ENCODE results near the gene BCL7A. TPM values are rescaled to one million over a fixed set of nuclear protein-coding genes. Genes with fewer than 3 reads are reported as not detected.
A peak's percentile ranks its signal among the peaks of the same experiment; 100 is the strongest.
"Not testable (repeated sequence)": the region's sequence is repeated elsewhere in the genome, so short reads cannot be mapped to it uniquely, and the experiment has no call there.

BCL7A gene
- polyA plus RNA-seq, 3 donors: 0.34 to 0.79 (median 0.56) TPM

GRCh38 chr12:121983536-121984210 lies 38.0 kb upstream of the BCL7A start:
- H3K9me3 Mint-ChIP-seq: no peaks in the 10 kb centered on the region
- no peaks in the 10 kb centered on the region for H3K36me3 Mint-ChIP-seq
- peak overlapping the region; percentile 48 to 51 for H3K4me3 Mint-ChIP-seq
- Histone ChIP-seq H2AFZ (ENCODE audit: insufficient read depth, low read depth, low read length, poor library complexity, severe bottlenecking) (peak overlapping the region; percentile 15), H3K4me3 (replicated peaks in 1 of 3; ENCODE audit: low read depth in 2 of 3, low read length in 3 of 3) (peak overlapping the region in 1 of 3 experiments; percentile 46), H3K4me1 (ENCODE audit: control insufficient read depth in 1 of 2, insufficient read depth in 2 of 2, low read length in 2 of 2) (peaks cover 42 to 46% of the 10 kb centered on the region in 2 donors), H3K9ac (ENCODE audit: insufficient read depth, low read length, poor library complexity, severe bottlenecking) (no peak overlapping the region), H3K4me2 (replicated peaks; ENCODE audit: extremely low read depth, low read length, poor library complexity, severe bottlenecking) (peak overlapping the region; percentile 44), H3K27ac (ENCODE audit: low read depth in 1 of 2, low read length in 2 of 2) (peak overlapping the region in 1 of 2 donors; percentile 12), H3K9me3 (replicated peaks in 1 of 2; ENCODE audit: control insufficient read depth in 1 of 2, insufficient read depth in 1 of 2, low read length in 2 of 2) (no peaks in the 10 kb centered on the region), H3K27me3 (ENCODE audit: control insufficient read depth in 2 of 2, insufficient read depth in 2 of 2, low read length in 2 of 2) (no peaks in the 10 kb centered on the region), H4K20me1 (ENCODE audit: insufficient read depth, low read length) (no peaks in the 10 kb centered on the region), H3K36me3 (replicated peaks in 1 of 2; ENCODE audit: control insufficient read depth in 1 of 2, insufficient read depth in 2 of 2, low read length in 2 of 2) (no peaks in the 10 kb centered on the region), H3K79me2 (ENCODE audit: insufficient read depth, low read length) (no peaks in the 10 kb centered on the region)
- intact Hi-C loops (cut with micrococcal nuclease): no loop called here
- peak overlapping the region in 6 of 7 donors; percentile 19 to 78 (median 58) for H3K27ac Mint-ChIP-seq
- no CpG with 5 or more reads among the region's 13 CpGs for WGBS (ENCODE audit: insufficient coverage)
- peak in 2 of 3 donors; percentile 25 to 38 for DNase-seq
- peaks cover 0 to 5% (median 4%) of the 10 kb centered on the region in 3 donors for H3K27me3 Mint-ChIP-seq (ENCODE audit: low read depth in 3 of 3)
- peaks cover 38% of the 10 kb centered on the region for H3K4me1 Mint-ChIP-seq
- no peak for TF ChIP-seq CTCF (IDR thresholded peaks at IDR 0.05)

- H4K20me1 ChIP-seq (ENCODE audit: insufficient read depth, low read length): no peaks in the 10 kb centered on the region
These were observed 35.0 kb upstream of the BCL7A start for GRCh38 chr12:121986489-121987245.

GRCh38 chr12:121988519-121988918 lies 33.2 kb upstream of the BCL7A start:
- peaks cover 18 to 20% of the 10 kb centered on the region in 2 donors for H3K4me1 ChIP-seq (ENCODE audit: control insufficient read depth in 1 of 2, insufficient read depth in 2 of 2, low read length in 2 of 2)
- H2AFZ ChIP-seq (ENCODE audit: insufficient read depth, low read depth, low read length, poor library complexity, severe bottlenecking); H4K20me1 ChIP-seq (ENCODE audit: insufficient read depth, low read length); H3K9ac ChIP-seq (ENCODE audit: insufficient read depth, low read length, poor library complexity, severe bottlenecking); H3K27me3 ChIP-seq (ENCODE audit: control insufficient read depth in 2 of 2, insufficient read depth in 2 of 2, low read length in 2 of 2); H3K4me2 ChIP-seq (replicated peaks; ENCODE audit: extremely low read depth, low read length, poor library complexity, severe bottlenecking); H3K4me3 Mint-ChIP-seq; H3K4me3 ChIP-seq (replicated peaks in 1 of 3; ENCODE audit: low read depth in 2 of 3, low read length in 3 of 3); H3K27ac Mint-ChIP-seq; DNase-seq; H3K36me3 ChIP-seq (replicated peaks in 1 of 2; ENCODE audit: control insufficient read depth in 1 of 2, insufficient read depth in 2 of 2, low read length in 2 of 2); H3K9me3 ChIP-seq (replicated peaks in 1 of 2; ENCODE audit: control insufficient read depth in 1 of 2, insufficient read depth in 1 of 2, low read length in 2 of 2); H3K27ac ChIP-seq (ENCODE audit: low read depth in 1 of 2, low read length in 2 of 2); H3K27me3 Mint-ChIP-seq (ENCODE audit: low read depth in 3 of 3); H3K9me3 Mint-ChIP-seq; H3K36me3 Mint-ChIP-seq; intact Hi-C loops (cut with micrococcal nuclease); H3K79me2 ChIP-seq (ENCODE audit: insufficient read depth, low read length): not testable (repeated sequence)
- H3K4me1 Mint-ChIP-seq: peaks cover 23% of the 10 kb centered on the region
- WGBS (ENCODE audit: insufficient coverage): no CpG with 5 or more reads among the region's 10 CpGs

More at GRCh38 chr12:121986489-121987245, 35.0 kb upstream of the BCL7A start:
- Mint-ChIP-seq H3K27ac (no peak overlapping the region), H3K4me3 (no peak overlapping the region), H3K4me1 (peaks cover 23% of the 10 kb centered on the region), H3K36me3 (no peaks in the 10 kb centered on the region), H3K27me3 (ENCODE audit: low read depth in 3 of 3) (peaks cover 0 to 4% (median 3%) of the 10 kb centered on the region in 3 donors), H3K9me3 (no peaks in the 10 kb centered on the region)
- no peak for DNase-seq
- TF ChIP-seq CTCF (IDR thresholded peaks at IDR 0.05): no peak
- H3K4me3 ChIP-seq (replicated peaks in 1 of 3; ENCODE audit: low read depth in 2 of 3, low read length in 3 of 3): no peak overlapping the region
- no peak overlapping the region for H3K9ac ChIP-seq (ENCODE audit: insufficient read depth, low read length, poor library complexity, severe bottlenecking)
- H3K4me1 ChIP-seq (ENCODE audit: control insufficient read depth in 1 of 2, insufficient read depth in 2 of 2, low read length in 2 of 2): peaks cover 20 to 22% of the 10 kb centered on the region in 2 donors
- H3K9me3 ChIP-seq (replicated peaks in 1 of 2; ENCODE audit: control insufficient read depth in 1 of 2, insufficient read depth in 1 of 2, low read length in 2 of 2): no peaks in the 10 kb centered on the region
- no peaks in the 10 kb centered on the region for H3K27me3 ChIP-seq (ENCODE audit: control insufficient read depth in 2 of 2, insufficient read depth in 2 of 2, low read length in 2 of 2)
- H3K79me2 ChIP-seq (ENCODE audit: insufficient read depth, low read length): no peaks in the 10 kb centered on the region
- H3K4me2 ChIP-seq (replicated peaks; ENCODE audit: extremely low read depth, low read length, poor library complexity, severe bottlenecking): no peak overlapping the region
- intact Hi-C loops (cut with micrococcal nuclease): no loop called here
- no peaks in the 10 kb centered on the region for H3K36me3 ChIP-seq (replicated peaks in 1 of 2; ENCODE audit: control insufficient read depth in 1 of 2, insufficient read depth in 2 of 2, low read length in 2 of 2)
- H2AFZ ChIP-seq (ENCODE audit: insufficient read depth, low read depth, low read length, poor library complexity, severe bottlenecking): no peak overlapping the region
- H3K27ac ChIP-seq (ENCODE audit: low read depth in 1 of 2, low read length in 2 of 2): no peak overlapping the region
- 98% methylated on average over 10 of the region's 14 CpGs for whole genome bisulfite sequencing (ENCODE audit: insufficient coverage)

Measured in CD14-positive monocyte (primary cell).